Skeletal muscle satellite cell (primary cell): ENCODE measurements around the gene COL19A1.
"Not testable (repeated sequence)": the region's sequence is repeated elsewhere in the genome, so short reads cannot be mapped to it uniquely, and the experiment has no call there.

Source experiments
- H3K27me3 ChIP-seq: 2 replicates; pipeline ENCODE4 v1.7.0; 2013; ENCODE audit warnings: low read length; ENCODE audit not compliant: control insufficient read depth, insufficient read depth
- H3K36me3 ChIP-seq: 2 replicates; pipeline ENCODE4 v1.7.0; 2013; ENCODE audit warnings: mild to moderate bottlenecking, control low read depth, low read length; ENCODE audit not compliant: insufficient read depth
- H3K4me1 ChIP-seq: 2 replicates; pipeline ENCODE4 v1.7.0; 2013; ENCODE audit warnings: low read length; ENCODE audit not compliant: control insufficient read depth, insufficient read depth
- H3K4me2 ChIP-seq: 2 replicates; pipeline ENCODE4 v1.7.0; 2013; ENCODE audit warnings: mild to moderate bottlenecking, low read length
- H3K4me3 ChIP-seq: 2 replicates; pipeline ENCODE4 v1.7.0; 2013; ENCODE audit warnings: low read length
- H3K9ac ChIP-seq: 2 replicates; pipeline ENCODE4 v1.7.0; 2013; ENCODE audit warnings: mild to moderate bottlenecking, low read depth, low read length, moderate library complexity
- H3K9me3 ChIP-seq: replicated peaks from 2 replicates; pipeline ENCODE4 v1.7.0; 2013; ENCODE audit warnings: mild to moderate bottlenecking, control low read depth, low read length

Gene COL19A1

DNA sequence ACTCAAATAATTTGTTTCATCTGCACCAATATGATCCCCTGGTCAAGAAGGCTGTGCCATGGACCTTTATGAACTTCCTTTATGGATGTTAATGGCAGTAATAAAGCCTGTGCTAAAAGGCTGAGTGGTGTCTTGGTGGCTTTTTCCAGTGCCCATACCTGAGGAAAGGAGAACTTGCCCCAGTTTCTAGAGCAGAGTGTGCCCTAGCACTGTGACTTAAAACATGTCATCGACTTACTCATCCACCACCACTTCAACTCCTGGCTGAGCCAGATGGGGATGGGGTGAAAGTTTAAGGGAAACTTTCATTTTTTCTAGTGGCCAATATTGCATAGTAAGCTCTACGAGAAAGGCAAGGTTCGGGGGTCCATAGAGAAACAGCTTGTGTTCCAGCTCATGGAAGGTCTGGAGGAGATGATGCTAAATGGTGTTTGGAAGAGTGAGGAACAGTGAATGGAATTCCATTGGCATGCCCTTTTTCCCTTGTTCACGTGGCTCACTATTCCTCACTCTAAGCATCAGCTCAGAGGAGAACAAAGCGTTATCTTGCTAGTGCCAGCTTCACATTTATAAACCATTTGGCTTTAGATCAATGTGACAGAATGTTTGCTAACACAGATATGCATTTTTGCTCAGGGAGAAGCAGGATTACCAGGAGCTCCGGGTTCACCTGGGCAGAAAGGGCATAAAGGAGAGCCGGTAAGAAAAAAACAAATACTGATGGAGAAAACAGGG, 71.2 kb downstream of the COL19A1 start:
- peaks cover 7% of the 10 kb centered on the region for H3K4me1 ChIP-seq
- no peaks in the 10 kb centered on the region for H3K9me3 ChIP-seq

DNA sequence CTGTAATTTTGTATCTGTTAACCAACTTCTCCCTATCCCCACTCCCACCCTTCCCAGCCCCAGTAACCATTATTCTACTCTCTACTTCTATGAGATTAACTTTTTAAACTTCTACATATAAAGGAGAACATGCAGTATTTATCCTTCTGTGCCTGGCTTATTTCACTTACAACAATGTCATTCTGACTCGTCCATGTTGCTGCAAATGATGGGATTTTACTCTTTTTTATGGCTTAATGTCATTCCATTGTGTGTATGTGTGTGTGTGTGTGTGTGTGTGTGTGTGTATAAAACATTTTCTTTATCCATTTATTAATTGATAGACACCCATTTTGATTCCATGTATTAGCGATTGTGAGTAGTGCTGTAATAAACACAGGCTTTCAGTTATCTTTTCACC, 76.1 kb downstream of the COL19A1 start:
- Histone ChIP-seq H3K9me3 (no peaks in the 10 kb centered on the region), H3K27me3 (no peaks in the 10 kb centered on the region), H3K9ac (no peak overlapping the region), H3K4me1 (no peaks in the 10 kb centered on the region), H3K4me3 (no peak overlapping the region), H3K4me2 (no peak overlapping the region), H3K36me3 (no peaks in the 10 kb centered on the region)

More for the DNA sequence above, 71.2 kb downstream of the COL19A1 start:
- H3K4me2 ChIP-seq: no peak overlapping the region
- no peaks in the 10 kb centered on the region for H3K27me3 ChIP-seq
- H3K9ac ChIP-seq: no peak overlapping the region
- no peak overlapping the region for H3K4me3 ChIP-seq
- no peaks in the 10 kb centered on the region for H3K36me3 ChIP-seq

DNA sequence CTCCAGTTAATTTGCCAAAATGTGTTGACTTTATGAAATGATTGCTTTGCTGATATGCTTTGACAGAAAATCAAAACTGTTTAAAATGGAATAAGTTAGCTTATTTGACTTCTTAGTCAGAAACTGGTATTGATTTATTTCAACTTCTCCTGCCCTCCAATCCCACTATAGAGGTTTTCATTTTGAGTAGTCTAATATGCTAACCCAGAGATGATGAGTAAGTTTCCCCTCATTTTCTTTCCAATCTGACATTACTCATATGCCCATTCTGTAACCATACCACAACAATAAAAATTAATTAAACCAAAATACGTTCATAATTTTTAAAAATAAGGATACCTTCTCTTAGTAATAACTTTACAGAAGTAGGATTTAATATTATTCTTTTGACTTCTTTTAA, 78.8 kb downstream of the COL19A1 start:
- H3K9ac ChIP-seq: no peak overlapping the region
- H3K4me3 ChIP-seq: no peak overlapping the region
- no peaks in the 10 kb centered on the region for H3K27me3 ChIP-seq
- H3K4me1 ChIP-seq: peaks cover 4% of the 10 kb centered on the region
- H3K9me3 ChIP-seq: no peaks in the 10 kb centered on the region
- no peaks in the 10 kb centered on the region for H3K36me3 ChIP-seq
- no peak overlapping the region for H3K4me2 ChIP-seq

DNA sequence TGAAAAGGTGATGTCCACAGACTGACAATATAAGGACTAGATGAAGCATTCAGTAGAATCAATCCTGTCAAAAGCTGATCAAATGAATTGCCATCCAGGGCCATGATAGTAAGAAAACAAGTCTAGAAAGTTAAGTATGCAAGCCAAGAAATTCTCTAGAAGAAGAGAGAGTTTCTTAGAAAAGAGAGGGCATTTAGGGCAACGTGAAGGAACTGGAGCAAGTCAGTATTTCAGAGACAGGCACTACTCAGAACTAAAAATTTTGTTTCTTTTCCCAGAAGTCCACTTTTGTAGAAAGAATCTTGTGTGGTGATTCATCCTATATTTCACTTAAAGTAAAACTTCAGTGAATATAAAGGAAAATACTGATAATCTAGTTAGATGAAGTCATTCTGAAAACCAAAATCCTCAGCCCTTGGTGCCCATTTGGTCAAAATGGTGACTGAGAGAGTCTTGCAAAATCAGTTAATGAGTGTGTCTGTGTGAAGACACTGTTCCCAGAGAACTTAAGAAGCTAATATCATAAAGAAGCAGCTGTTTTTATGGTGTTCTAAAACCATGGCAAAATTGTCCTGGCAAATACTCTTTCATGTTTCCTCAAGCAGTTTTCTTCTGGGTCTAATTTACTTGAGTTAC, 82.2 kb downstream of the COL19A1 start:
- no peak overlapping the region for H3K4me2 ChIP-seq
- H3K4me3 ChIP-seq: no peak overlapping the region
- no peaks in the 10 kb centered on the region for H3K9me3 ChIP-seq
- H3K9ac ChIP-seq: no peak overlapping the region
- H3K4me1 ChIP-seq: peaks cover 5% of the 10 kb centered on the region
- no peaks in the 10 kb centered on the region for H3K27me3 ChIP-seq
- no peaks in the 10 kb centered on the region for H3K36me3 ChIP-seq

DNA sequence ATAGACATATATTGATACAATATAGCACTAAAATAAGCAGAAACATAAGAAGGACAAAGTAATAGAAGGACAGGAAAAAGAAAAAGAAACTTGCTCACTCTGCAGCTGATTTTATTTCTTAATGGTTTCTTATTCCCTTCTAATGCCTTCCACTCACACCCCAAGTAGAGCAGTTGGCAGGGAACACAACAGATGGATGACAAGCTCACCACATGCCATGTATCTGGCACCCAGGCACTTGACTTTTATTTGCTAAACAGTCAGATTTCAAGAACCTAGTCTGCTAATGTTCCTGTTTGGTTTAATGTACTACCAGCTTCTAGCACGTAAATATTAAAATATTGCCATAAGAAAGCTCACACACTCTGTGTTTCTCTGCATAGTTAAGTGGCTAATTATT, 87.1 kb downstream of the COL19A1 start:
- H3K4me2 ChIP-seq: no peak overlapping the region
- no peak overlapping the region for H3K4me3 ChIP-seq
- no peak overlapping the region for H3K9ac ChIP-seq
- no peaks in the 10 kb centered on the region for H3K36me3 ChIP-seq
- peaks cover 12% of the 10 kb centered on the region for H3K4me1 ChIP-seq
- no peaks in the 10 kb centered on the region for H3K27me3 ChIP-seq
- no peaks in the 10 kb centered on the region for H3K9me3 ChIP-seq

DNA sequence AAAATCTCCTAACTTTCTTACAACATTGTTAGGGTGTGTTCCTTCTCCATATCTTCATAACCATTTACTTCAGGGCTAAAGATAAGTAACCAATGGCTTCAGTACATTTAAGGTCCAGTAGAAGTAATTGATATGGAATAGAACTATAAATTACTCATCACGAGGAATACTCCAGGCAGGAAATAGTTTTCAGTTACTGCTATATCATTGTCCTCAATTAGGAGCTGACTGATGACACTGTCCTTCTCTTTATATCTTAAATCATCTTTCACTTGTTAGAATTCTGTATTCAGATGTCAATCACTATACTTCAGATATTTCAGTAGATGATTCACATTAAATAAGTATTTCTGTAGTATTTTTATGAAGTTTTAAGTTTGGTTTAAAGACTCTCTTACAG, 88.4 kb downstream of the COL19A1 start:
- Histone ChIP-seq H3K36me3 (no peaks in the 10 kb centered on the region), H3K27me3 (no peaks in the 10 kb centered on the region), H3K4me3 (no peak overlapping the region), H3K9me3 (no peaks in the 10 kb centered on the region), H3K9ac (no peak overlapping the region), H3K4me2 (no peak overlapping the region), H3K4me1 (peaks cover 12% of the 10 kb centered on the region)

DNA sequence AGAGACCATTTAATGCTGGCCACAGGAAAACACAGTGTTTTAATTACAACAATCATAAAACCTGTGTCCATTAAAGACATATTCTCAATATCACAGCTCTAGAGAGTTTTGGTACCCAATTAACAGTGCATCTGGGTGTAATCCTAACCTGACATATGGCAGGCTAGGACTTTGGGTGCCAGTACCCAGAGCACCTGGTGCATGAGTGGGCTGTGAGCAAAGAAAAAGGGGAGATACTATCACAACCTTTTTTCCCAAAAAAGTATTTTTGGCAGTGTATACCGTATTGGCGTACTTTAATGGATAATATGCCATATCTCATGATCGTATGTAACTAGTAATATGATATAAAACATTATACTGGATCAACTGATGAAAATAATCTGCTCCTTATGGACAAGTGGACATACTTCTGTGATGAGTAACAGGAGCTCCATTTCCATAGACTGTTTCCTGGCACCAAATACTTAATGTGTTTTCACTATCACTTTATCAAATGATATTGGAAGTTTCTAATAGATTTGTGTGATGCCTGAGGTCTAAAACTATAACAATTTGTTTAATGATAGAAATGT, 91.7 kb downstream of the COL19A1 start:
- Histone ChIP-seq H3K4me3 (no peak overlapping the region), H3K9ac (no peak overlapping the region), H3K27me3 (no peaks in the 10 kb centered on the region), H3K4me1 (peaks cover 6% of the 10 kb centered on the region), H3K4me2 (no peak overlapping the region), H3K36me3 (no peaks in the 10 kb centered on the region), H3K9me3 (no peaks in the 10 kb centered on the region)

DNA sequence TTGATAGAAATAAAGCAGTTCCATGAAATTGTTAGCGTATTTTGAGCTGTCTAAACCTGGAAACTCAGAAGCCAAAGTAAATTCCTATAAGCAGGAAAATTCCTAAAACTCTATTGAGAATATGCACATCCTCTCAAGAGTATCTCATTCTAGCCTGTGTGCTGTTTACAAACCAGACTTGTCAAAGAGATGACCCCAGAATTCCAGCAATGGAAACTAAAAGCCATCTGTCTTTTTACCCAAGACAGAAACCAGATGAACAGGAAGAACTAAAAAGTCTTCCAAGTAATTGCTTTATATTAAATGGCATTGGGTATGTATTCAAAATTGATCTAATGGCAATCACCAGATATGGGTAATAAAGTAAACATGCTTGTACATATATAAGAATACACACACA, 92.6 kb downstream of the COL19A1 start:
- Histone ChIP-seq H3K36me3 (no peaks in the 10 kb centered on the region), H3K4me3 (no peak overlapping the region)

DNA sequence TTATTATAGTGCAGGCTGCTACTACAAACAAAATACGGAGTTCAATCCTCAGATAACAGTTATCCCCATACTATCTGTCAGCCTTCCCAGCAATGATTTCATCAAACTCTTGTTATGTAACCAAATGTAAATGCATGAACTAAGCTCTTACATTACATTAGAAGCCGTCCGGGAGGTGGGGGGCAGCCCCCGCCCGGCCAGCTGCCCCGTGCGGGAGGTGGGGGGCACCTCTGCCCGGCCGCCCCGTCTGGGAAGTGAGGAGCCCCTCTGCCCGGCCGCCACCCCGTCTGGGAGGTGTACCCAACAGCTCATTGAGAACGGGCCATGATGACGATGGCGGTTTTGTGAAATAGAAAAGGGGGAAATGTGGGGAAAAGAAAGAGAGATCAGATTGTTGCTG, 99.6 kb downstream of the COL19A1 start:
- not testable (repeated sequence) for H3K36me3 ChIP-seq, H3K27me3 ChIP-seq, H3K4me1 ChIP-seq, H3K9me3 ChIP-seq, H3K4me2 ChIP-seq, H3K9ac ChIP-seq, H3K4me3 ChIP-seq

More for the DNA sequence above, 92.6 kb downstream of the COL19A1 start:
- Histone ChIP-seq H3K4me1 (peaks cover 6% of the 10 kb centered on the region), H3K9me3 (no peaks in the 10 kb centered on the region), H3K27me3 (no peaks in the 10 kb centered on the region), H3K4me2 (no peak overlapping the region), H3K9ac (no peak overlapping the region)

DNA sequence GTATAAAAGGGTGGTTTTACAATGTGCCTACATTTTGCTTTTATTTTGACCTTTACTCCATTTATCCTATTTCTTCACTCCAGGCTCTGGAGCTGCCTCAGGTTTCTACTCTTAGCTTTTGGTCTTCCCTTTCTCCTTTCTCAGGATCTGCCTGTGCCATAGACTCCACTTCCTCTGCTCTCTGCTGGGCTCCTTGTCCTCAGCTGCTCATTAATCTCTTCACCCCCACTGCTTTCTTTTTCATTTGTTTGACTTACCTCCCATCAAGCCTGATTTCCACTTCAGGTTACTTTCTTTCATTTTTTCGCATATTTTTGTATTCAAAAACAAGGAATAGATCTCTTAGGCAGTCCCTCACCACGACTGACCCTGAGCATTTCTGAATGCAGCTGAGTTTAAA, 106.8 kb downstream of the COL19A1 start:
- no peaks in the 10 kb centered on the region for H3K27me3 ChIP-seq
- H3K4me1 ChIP-seq: no peaks in the 10 kb centered on the region
- H3K9ac ChIP-seq: no peak overlapping the region
- no peaks in the 10 kb centered on the region for H3K36me3 ChIP-seq
- no peaks in the 10 kb centered on the region for H3K9me3 ChIP-seq
- H3K4me2 ChIP-seq: no peak overlapping the region
- no peak overlapping the region for H3K4me3 ChIP-seq

DNA sequence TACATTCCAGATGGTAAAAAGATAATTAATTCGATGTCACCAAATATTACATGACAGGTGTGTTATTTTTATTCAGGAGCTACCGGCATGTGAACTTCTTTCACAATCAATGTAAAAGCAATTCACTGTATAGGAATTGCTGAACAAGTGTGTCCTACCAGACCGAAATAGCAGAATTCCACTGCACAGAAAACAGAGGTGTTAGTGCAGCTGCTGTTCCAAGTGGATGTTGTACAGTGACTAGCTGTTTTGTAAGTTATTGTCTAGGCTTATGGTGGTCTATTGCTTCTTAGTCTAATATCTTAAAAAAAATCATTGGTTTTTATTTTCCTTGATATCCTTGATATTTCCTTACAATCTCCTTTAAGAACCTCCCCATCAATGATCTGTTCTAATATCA, 107.4 kb downstream of the COL19A1 start:
- no peaks in the 10 kb centered on the region for H3K27me3 ChIP-seq
- H3K9ac ChIP-seq: no peak overlapping the region
- H3K9me3 ChIP-seq: no peaks in the 10 kb centered on the region
- H3K36me3 ChIP-seq: no peaks in the 10 kb centered on the region
- no peaks in the 10 kb centered on the region for H3K4me1 ChIP-seq
- H3K4me2 ChIP-seq: no peak overlapping the region
- no peak overlapping the region for H3K4me3 ChIP-seq

DNA sequence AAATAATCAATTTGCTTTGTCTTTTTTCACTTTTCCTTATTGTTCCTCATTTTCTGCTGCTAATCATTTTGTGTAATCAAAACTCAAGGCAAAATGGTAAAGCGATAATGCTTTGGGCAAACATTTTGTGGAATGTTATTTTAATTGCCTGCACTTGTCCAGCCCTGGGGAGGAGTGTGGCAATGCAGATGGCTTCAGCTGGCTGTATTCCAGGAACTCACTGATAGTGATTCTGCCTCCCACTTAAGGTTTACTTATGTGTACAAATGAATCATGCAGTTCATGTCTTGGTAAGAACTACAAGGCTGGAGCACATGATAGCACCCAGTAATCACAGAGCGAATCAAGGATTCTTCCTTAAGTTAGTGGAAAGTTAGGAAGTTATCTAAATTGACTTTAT, 107.8 kb downstream of the COL19A1 start:
- no peak overlapping the region for H3K9ac ChIP-seq
- no peaks in the 10 kb centered on the region for H3K27me3 ChIP-seq
- no peaks in the 10 kb centered on the region for H3K9me3 ChIP-seq
- no peak overlapping the region for H3K4me2 ChIP-seq
- no peaks in the 10 kb centered on the region for H3K36me3 ChIP-seq
- H3K4me1 ChIP-seq: no peaks in the 10 kb centered on the region
- no peak overlapping the region for H3K4me3 ChIP-seq
